ENCODE data around the gene CEACAM16.
"Not testable (repeated sequence)": the region's sequence is repeated elsewhere in the genome, so short reads cannot be mapped to it uniquely, and the experiment has no call there.

CEACAM16 gene

GRCh38 chr19:44704982-44705381, 6.0 kb downstream of the CEACAM16 start:
- no peak for DNase-seq

DNA sequence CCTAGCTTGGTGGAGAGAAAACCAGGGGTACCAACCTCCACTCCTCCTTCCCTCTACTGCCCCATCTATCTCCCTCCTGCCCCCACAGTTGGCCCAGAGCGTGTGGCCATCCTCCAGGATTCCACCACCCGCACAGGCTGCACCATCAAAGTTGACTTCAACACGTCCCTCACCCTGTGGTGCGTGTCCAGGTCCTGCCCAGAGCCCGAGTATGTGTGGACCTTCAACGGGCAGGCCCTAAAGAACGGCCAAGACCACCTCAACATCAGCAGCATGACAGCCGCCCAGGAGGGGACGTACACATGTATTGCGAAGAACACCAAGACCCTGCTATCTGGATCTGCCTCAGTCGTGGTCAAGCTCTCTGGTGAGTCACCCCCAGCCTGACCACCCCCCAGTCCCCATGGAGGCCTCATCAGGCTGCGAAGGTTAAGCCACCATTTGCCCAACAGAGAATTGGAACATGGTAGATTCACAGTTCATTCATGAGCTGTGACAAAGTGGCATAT, 6.6 kb downstream of the CEACAM16 start:
- DNase-seq = no peak

DNA sequence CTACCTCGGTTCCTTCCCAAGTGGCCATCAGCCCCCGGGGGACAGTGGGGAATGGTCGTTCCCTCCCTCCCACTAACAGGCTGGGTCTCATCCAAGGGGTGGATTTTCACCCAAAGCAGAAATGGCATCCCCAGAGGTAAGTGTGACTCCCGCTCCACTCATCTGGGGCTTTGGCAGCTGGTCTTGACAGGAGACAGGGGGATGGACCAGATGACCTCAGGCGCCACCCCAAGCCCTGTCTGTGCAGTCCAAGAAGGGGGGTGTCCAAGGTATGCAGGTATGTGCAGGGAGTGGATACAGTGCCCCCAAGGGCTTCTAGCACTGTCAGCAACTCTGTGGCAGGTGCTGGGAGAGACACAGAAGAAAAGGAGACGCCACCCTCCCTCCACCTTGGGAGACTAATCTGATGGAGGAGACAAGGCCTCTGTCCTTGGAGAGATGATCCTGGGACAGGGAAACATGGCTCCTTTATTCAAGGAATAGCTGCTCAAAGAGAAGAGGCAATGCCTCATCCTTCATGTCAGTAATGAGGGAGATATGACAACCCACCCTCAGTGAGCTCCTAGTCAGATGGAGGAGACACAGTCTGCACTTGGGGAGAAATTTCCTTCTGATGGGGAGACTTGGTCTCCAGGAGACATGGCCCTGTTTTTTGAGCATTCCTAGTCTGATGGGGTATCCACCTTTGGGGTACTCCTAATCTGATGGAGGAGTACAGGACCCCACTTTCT, 7.7 kb downstream of the CEACAM16 start:
- no peak for DNase-seq

DNA sequence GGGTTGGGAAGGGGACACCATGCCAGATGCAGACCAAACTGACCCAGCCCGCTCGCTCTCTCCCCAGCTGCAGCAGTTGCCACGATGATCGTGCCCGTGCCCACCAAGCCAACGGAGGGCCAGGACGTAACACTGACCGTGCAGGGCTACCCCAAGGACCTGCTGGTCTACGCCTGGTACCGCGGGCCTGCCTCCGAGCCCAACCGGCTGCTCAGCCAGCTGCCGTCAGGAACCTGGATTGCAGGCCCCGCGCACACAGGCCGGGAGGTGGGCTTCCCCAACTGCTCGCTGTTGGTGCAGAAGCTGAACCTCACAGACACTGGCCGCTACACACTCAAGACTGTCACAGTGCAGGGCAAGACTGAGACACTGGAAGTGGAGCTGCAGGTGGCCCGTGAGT, 8.8 kb downstream of the CEACAM16 start:
- DNase-seq = no peak

DNA sequence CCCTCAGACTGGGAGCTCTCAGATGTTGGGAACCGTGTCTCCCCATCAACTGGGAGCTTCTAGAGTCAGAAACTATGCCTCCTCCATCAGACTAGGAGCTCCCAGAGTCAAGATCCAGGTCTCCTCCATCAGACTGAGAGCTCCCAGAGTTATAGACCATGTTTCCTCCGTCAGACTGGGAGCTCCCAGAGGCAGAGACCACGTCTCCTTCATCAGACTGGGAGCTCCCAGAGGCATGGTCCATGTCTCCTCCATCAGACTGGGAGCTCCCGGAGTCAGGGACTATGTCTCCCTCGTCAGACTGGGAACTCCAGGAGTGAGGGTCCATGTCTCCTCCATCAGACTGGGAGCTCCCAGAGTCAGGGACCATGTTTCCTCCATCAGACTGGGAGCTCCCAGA, 10.0 kb downstream of the CEACAM16 start:
- no peak for DNase-seq

GRCh38 chr19:44709434-44710266, 10.7 kb downstream of the CEACAM16 start:
- DNase-seq = not testable (repeated sequence)

- DNase-seq = no peak
Observed at GRCh38 chr19:44710483-44710882, 11.5 kb downstream of the CEACAM16 start.

DNA sequence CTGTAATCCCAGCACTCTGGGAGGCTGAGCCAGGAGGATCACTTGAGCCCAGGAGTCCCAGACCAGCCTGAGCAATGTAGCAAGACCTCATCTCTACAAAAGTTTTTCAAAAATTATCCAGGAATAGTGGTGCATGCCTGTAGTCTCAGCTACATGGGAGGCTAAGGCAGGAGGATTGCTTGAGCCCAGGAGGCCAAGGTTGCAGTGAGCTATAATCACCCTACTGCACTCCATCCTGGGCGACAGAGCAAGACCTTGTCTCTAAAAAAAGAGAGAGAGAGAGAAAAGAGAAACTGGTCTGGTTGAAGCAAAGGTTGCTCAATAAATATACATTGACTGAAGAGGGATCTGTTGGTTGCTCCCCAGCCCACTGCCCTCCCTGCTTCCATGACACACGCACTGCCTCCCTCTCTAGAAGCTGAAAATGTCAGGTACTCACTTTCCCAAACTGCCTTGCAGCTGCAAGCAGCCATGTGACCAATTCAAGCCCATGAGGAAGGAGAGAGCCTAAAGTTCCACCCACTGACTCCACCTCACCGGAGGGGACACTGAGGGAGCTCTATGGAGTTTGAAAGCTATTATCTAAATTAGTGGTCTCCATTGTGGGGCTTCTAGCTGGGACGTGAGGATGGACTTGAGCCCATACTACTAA, 14.0 kb downstream of the CEACAM16 start:
- DNase-seq = no peak

GRCh38 chr19:44714597-44715169, 15.7 kb downstream of the CEACAM16 start:
- no peak for DNase-seq

DNA sequence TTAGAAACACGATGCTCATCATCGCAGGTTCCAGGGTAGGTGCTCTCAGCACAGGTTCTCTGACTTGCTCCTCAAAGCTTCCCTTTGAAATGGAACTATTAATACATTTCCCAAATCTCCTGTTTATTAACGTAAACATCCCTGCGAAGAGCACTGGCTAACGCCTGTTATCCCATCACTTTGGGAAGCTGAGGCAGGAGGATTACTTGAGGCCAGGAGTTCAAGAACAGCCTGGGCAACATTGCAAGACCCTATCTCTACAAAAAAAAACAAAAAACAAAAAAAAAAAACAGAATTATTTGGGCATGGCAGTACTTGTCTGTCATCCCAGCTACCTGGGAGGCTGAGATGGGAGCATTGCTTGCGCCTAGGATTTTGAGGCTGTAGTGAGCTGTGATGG, 18.7 kb downstream of the CEACAM16 start:
- DNase-seq = no peak

DNA sequence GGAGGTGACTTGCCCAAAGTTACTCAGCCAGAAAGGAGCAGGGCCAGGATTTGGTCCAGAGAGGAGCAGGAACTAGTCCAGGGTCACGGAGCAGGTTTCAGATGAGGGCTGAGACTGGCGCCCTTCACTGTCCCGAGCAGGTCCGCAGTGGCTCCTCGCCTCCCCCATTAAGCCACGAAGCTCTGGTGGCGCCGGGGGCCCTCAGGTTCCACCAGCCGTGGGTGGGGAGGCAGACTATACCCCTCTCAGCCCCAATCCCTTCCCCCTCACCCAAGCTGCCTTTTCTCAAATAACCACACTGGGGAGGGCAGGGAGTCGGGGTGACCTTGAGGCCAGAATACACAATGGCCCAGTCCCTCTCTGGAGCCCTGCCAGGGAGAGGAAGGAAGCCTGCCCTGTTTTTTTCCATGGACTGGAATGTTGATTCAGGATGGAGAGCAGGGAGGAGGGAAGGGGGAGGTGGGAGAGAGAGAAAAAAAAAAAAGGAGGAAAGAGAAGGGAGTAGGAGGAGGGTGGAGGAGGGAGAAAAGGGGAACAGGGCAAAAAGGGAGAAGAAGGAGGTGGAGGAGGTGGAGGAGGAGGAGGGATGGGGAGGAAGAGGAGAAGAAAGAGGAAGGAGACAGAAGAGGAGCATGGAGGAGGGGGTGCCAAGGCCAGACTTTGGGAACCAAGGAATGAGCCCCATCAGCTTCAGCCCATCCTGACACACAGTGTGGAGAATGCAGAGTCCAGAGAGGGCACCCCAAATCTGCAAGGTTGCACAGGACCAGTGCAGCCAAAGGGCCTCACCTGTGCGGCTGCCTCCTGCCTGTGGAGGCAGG, 19.7 kb downstream of the CEACAM16 start:
- no peak for DNase-seq

DNA sequence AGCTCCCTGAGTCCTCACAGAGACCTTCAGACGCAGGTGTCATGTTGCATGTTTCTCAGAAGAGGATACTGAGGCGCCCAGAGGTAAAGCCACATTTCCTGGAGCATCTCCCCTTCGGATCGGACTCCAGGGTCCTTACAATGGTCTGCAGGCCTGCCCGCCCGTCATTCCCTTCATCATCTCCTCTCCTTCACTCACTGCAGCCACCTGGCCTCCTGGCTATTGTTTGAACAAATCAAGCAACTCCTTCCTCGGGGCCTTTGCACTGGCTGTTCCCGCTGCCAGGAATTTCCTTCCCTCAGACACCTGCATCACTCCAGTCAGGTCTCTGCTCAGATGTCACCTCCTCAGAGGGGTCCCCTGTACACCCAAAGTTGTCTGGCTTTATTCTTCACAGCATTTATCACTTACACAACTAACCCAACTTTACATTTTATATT, 20.3 kb downstream of the CEACAM16 start:
- no peak for DNase-seq

GRCh38 chr19:44720396-44720795, 21.4 kb downstream of the CEACAM16 start:
- not testable (repeated sequence) for DNase-seq

GRCh38 chr19:44720945-44721344, 22.0 kb downstream of the CEACAM16 start:
- DNase-seq = no peak

DNA sequence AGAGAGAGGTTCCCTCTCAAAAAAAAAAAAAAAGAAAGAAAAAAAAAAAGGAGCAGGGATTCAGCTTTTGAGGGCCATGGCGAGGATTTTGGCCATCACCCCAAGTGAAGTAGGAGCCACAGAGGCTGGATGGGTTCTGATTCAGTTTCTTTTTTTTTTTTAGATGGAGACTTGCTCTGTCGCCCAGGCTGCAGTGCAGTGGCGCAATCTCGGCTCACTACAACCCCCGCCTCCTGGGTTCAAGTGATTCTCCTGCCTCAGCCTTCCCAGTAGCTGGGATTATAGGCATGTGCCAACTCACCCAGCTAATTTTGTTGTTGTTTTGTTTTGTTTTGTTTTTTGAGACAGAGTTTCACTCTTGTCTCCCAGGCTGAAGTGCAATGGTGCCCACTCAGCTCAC, 22.4 kb downstream of the CEACAM16 start:
- DNase-seq = not testable (repeated sequence)

DNA sequence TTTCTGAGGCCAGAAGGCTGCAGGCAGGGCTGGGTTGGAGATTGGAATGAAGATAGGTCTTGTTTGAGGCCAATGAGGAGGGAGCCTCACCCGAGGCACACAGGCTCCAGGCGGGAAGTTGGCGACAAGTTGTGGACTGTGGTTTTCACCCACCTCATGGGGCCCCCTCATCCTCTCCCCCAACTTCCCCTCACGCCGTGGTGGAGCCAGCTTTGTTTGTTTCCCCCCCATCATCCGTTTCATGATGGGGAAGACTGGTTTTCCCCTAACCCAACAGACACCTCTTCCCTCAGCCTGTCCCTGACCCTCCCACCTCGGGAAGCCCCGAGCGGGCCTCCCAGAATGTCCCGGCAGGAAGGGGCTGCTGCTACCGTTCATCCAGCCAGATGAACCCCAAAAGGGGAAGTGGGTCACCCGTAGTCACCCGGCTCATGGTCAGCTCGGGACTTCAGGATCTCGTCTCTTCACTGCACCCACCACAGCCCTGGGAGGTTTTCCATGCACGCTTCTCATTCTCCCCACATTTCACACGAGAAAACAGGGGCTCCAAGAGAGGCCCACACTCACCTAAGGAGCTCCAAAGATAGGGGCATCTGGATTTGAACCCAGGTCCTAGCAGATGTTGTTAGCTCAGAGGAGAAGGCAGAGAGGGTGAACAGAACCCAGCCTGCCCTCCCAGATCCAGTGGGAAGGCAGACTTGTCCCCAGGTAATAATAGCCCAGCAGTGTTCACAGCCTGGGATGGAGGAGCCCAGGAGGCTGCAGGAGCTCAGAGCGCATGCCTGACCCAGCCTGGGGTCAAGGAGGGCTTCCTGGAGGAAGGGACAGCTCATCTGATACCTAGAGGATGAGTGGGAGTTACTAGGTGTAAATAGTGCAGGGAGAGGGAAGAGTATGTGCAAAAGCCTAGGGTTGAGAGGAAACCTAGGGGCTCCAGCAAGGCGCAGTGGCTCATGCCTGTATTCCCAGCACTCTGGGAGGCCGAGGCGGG, 23.5 kb downstream of the CEACAM16 start:
- DNase-seq = no peak

GRCh38 chr19:44723299-44723951, 24.5 kb downstream of the CEACAM16 start:
- no peak for DNase-seq

DNA sequence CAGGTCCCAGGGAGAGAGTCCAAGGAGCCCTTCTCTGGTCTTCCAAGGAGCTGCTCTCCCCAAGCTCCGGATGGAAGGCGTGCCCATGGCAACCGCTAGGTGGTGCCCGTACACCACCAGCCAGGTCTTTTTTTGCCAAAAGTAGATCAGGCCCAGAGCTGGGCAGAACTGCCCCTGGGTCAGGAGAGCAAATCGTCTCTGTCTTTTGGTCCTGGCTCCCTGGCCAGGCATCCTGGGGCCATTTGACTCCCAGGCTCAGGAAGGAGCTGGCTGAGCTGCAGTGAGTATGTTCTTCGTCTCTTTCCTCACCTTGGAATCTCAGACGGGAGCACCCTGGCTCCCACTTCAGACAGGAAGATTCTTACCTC, 25.0 kb downstream of the CEACAM16 start:
- peak; percentile 69 for DNase-seq

DNA sequence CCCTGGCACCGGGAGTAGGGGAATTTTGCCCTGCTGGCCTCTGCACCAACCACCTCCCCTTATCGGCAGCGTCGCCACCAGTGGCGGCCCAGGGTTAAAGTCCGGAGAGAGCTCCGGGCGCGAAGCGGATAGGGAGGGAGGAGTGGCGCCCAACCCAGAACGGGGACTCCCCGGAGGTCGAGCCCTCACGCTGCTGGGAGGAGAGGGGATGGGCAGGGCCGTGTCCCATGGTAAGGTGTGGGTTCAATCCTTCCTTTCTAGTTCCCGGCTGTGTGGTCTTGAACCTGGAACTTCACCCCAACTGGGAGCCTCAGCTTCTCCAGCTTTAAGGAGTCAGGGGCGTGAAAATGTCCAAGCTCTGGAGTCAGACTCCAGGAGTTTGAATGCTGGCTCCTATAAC, 26.3 kb downstream of the CEACAM16 start:
- no peak for DNase-seq

DNA sequence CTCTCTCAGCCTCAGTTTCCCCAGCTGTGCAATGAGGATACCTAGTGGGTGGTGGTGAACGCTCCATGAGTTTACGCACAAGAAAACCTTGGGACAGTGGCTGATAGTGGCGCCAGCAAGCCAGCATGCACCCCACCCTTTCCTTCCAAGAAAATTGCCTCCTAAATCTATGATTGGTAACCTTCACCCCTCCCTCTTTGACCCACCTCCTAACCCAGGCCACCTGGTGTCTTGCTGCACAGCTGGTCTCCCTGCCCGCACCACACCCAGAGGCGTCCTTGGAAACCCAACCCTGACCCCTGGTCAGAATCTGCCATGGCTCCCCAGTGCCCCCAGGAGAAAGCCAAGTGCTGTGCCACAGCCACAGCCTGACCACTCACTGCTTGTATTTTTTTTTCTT, 26.7 kb downstream of the CEACAM16 start:
- no peak for DNase-seq
